GM18526 (cell line): Measurements from ENCODE around the gene POGLUT2.

Source experiments
- POLR2A ChIP-seq: IDR thresholded peaks from 3 replicates; pipeline ENCODE4 v1.6.1; 2011; ENCODE audit not compliant: insufficient read length; ENCODE audit errors: extremely low read depth

POGLUT2 gene

GRCh38 chr13:102742101-102742500, 56.7 kb downstream of the POGLUT2 start:
- TF ChIP-seq POLR2A: no peak
